ENCODE data around the gene DCAF12.

DNA sequence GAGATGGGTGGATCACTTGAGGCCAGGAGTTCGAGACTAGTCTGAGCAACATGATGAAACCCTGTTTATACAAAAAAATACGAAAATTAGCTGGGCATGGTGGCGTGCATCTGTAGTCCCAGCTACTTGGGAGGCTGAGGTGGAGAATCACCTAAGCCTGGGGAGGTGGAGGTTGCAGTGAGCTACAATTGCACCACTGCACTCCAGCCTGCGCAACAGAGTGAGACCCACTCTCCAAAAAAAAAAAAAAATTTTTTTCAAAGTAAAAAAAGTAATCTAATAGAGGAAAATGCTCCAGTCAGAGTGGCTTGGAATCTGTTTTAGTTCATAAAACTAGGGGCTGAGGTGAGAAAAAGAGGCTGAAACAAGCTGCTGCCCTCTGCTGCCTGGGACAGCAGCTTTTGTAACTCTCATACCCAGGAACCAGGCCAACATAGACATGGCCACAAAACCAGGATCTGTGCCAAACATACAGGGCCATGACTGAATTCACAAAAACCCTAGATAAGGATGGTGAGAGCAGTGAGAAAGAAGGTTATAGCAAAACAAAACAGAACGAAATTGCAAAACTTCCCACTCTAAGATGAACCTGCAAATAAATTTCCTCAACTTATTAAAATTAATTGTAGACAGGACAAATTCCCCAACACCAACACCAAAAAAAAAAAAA, 13.1 kb upstream of the DCAF12 start:
- TF ChIP-seq, protein P1, sequence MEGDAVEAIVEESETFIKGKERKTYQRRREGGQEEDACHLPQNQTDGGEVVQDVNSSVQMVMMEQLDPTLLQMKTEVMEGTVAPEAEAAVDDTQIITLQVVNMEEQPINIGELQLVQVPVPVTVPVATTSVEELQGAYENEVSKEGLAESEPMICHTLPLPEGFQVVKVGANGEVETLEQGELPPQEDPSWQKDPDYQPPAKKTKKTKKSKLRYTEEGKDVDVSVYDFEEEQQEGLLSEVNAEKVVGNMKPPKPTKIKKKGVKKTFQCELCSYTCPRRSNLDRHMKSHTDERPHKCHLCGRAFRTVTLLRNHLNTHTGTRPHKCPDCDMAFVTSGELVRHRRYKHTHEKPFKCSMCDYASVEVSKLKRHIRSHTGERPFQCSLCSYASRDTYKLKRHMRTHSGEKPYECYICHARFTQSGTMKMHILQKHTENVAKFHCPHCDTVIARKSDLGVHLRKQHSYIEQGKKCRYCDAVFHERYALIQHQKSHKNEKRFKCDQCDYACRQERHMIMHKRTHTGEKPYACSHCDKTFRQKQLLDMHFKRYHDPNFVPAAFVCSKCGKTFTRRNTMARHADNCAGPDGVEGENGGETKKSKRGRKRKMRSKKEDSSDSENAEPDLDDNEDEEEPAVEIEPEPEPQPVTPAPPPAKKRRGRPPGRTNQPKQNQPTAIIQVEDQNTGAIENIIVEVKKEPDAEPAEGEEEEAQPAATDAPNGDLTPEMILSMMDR (IDR thresholded peaks at IDR 0.05), result no peak
- no peak for TF ChIP-seq POLR2AphosphoS5 (IDR thresholded peaks at IDR 0.05; ENCODE audit: low read depth, low read length)

All from Panc1 (cell line).